H1 (cell line): Measurements from ENCODE around the gene GRK5. TPM values are rescaled to one million over a fixed set of nuclear protein-coding genes. Genes with fewer than 3 reads are reported as not detected.

Experiments used
- CTCF ChIA-PET: fragments of 300-600 bp; sonication (Branson Sonifier 250); formaldehyde crosslinking; loops from one replicate; lab custom pipeline; 2021; ENCODE audit not compliant: partially characterized antibody; lab: Charles Lee
- POLR2A ChIA-PET: fragments of 300-600 bp; sonication (Branson Sonifier 250); formaldehyde crosslinking; loops from one replicate; lab custom pipeline; 2021; ENCODE audit warnings: inconsistent platforms; ENCODE audit not compliant: partially characterized antibody; lab: Charles Lee
- DNase-seq, 2 experiments: peaks; one replicate each; pipeline versions ENCODE4 v3.0.0 to v3.0.0-alpha.2; 2010 to 2022; ENCODE audit warnings: low spot score in 2 of 2, low read depth in 1 of 2, mixed read lengths in 1 of 2
- FAIRE-seq: peaks from 2 replicates; lab custom pipeline; 2011; peaks lifted over from hg19 to GRCh38; lab: Jason Lieb, UNC
- H2AFZ ChIP-seq: 2 replicates; pipeline ENCODE4 v1.8.1; 2012; ENCODE audit warnings: low read length, inconsistent platforms
- H2AK5ac ChIP-seq: 2 replicates; pipeline ENCODE4 v1.6.1; 2013; ENCODE audit warnings: low read depth, low read length
- H2BK120ac ChIP-seq: replicated peaks from 2 replicates; pipeline ENCODE3; 2013; ENCODE audit warnings: low read depth, low read length, inconsistent platforms
- H2BK12ac ChIP-seq: 2 replicates; pipeline ENCODE4 v1.6.1; 2013; ENCODE audit warnings: low read depth, low read length
- H2BK15ac ChIP-seq: 2 replicates; pipeline ENCODE4 v1.6.1; 2013; ENCODE audit warnings: low read length
- H2BK20ac ChIP-seq: 2 replicates; pipeline ENCODE4 v1.6.1; 2013; ENCODE audit warnings: low read length
- H2BK5ac ChIP-seq: 2 replicates; pipeline ENCODE4 v1.6.1; 2013; ENCODE audit warnings: low read depth, low read length
- H3K14ac ChIP-seq: 2 replicates; pipeline ENCODE4 v1.6.1; 2013; ENCODE audit warnings: inconsistent platforms; ENCODE audit not compliant: insufficient read length
- H3K18ac ChIP-seq: 2 replicates; pipeline ENCODE4 v1.6.1; 2013; ENCODE audit warnings: low read length; ENCODE audit errors: extremely low read depth
- H3K23ac ChIP-seq: 2 replicates; pipeline ENCODE4 v1.6.1; 2013; ENCODE audit warnings: inconsistent platforms; ENCODE audit not compliant: insufficient read length
- H3K23me2 ChIP-seq: 2 replicates; pipeline ENCODE4 v1.6.1; 2013; ENCODE audit warnings: low read depth, low read length
- H3K27ac ChIP-seq: 2 replicates; pipeline ENCODE4 v1.6.1; 2011; ENCODE audit warnings: low read depth, low read length, inconsistent platforms
- H3K27me3 ChIP-seq, 4 experiments: replicated peaks in 1 of 4; 1 replicate in 1 of 4; 2 replicates in 3 of 4; pipeline versions ENCODE4 v1.6.1 to v1.8.1; 2011 to 2013; ENCODE audit warnings: low read length in 3 of 4, mild to moderate bottlenecking in 3 of 4, inconsistent platforms in 2 of 4, mixed read lengths in 2 of 4, moderate library complexity in 1 of 4; ENCODE audit not compliant: control insufficient read depth in 3 of 4, insufficient read depth in 3 of 4; ENCODE audit errors: extremely low read depth in 1 of 4
- H3K36me3 ChIP-seq, 4 experiments: 2 replicates each; pipeline versions ENCODE4 v1.6.1 to v1.8.1; 2011 to 2013; ENCODE audit warnings: mild to moderate bottlenecking in 4 of 4, low read length in 3 of 4, moderate library complexity in 2 of 4, control low read depth in 1 of 4, inconsistent platforms in 1 of 4; ENCODE audit not compliant: insufficient read depth in 4 of 4, control insufficient read depth in 2 of 4
- H3K4ac ChIP-seq: replicated peaks from 2 replicates; pipeline ENCODE3; 2013; ENCODE audit warnings: low read length, low read depth, mixed read lengths, inconsistent platforms; ENCODE audit not compliant: insufficient read length
- H3K4me1 ChIP-seq, 4 experiments: replicated peaks in 1 of 4; 1 replicate in 1 of 4; 2 replicates in 3 of 4; pipeline versions ENCODE4 v1.6.1 to v1.8.1; 2011 to 2013; ENCODE audit warnings: low read length in 3 of 4, inconsistent platforms in 2 of 4, mixed read lengths in 1 of 4; ENCODE audit not compliant: insufficient read depth in 4 of 4, control insufficient read depth in 3 of 4
- H3K4me2 ChIP-seq, 2 experiments: 2 replicates each; pipeline versions ENCODE4 v1.6.1 to v1.8.1; 2011 to 2013; ENCODE audit warnings: low read depth in 2 of 2, low read length in 2 of 2, control low read depth in 1 of 2, inconsistent platforms in 1 of 2, mild to moderate bottlenecking in 1 of 2; ENCODE audit not compliant: insufficient read depth in 1 of 2
- H3K4me3 ChIP-seq, 4 experiments: fragments of 200-600, 300-600 bp in 1 of 4; sonication (generic), shearing (Covaris generic), sonication (Bioruptor Twin) in 1 of 4; 2 replicates each; pipeline versions ENCODE4 v1.5.1 to v1.8.1; 2011 to 2016; ENCODE audit warnings: low read length in 4 of 4, low read depth in 3 of 4, control low read depth in 2 of 4, inconsistent platforms in 2 of 4, mild to moderate bottlenecking in 2 of 4, mixed read lengths in 1 of 4, moderate library complexity in 1 of 4; ENCODE audit not compliant: insufficient read depth in 2 of 4; ENCODE audit errors: extremely low read depth in 1 of 4
- H3K56ac ChIP-seq: replicated peaks from 2 replicates; pipeline ENCODE3; 2013; ENCODE audit warnings: low read depth, mild to moderate bottlenecking, mixed read lengths, low read length, inconsistent platforms; ENCODE audit not compliant: insufficient read length
- H3K79me1 ChIP-seq: 2 replicates; pipeline ENCODE4 v1.6.1; 2013; ENCODE audit warnings: low read depth, low read length, control low read depth
- H3K79me2 ChIP-seq, 2 experiments: 2 replicates each; pipeline versions ENCODE4 v1.6.1 to v1.8.1; 2012 to 2013; ENCODE audit warnings: low read length in 2 of 2, mild to moderate bottlenecking in 2 of 2, inconsistent platforms in 1 of 2; ENCODE audit not compliant: insufficient read depth in 2 of 2, control insufficient read depth in 1 of 2
- H3K9ac ChIP-seq, 4 experiments: replicated peaks in 1 of 4; 1 replicate in 1 of 4; 2 replicates in 3 of 4; pipeline versions ENCODE4 v1.6.1 to v1.8.1; 2011 to 2013; ENCODE audit warnings: low read depth in 3 of 4, low read length in 3 of 4, control low read depth in 2 of 4, mild to moderate bottlenecking in 2 of 4, moderate library complexity in 2 of 4, inconsistent platforms in 1 of 4; ENCODE audit errors: extremely low read depth in 1 of 4
- H3K9me3 ChIP-seq, 2 experiments: 2 replicates each; pipeline versions ENCODE4 v1.6.1 to v1.8.1; 2012 to 2013; ENCODE audit warnings: mild to moderate bottlenecking in 2 of 2, moderate library complexity in 2 of 2, control low read depth in 1 of 2, inconsistent platforms in 1 of 2, low read depth in 1 of 2, low read length in 1 of 2, mixed read lengths in 1 of 2; ENCODE audit not compliant: insufficient read depth in 2 of 2
- H4K20me1 ChIP-seq, 2 experiments: replicated peaks in 1 of 2; 2 replicates each; pipeline versions ENCODE3 to v1.8.1; 2011 to 2013; ENCODE audit warnings: inconsistent platforms in 2 of 2, low read length in 2 of 2, mild to moderate bottlenecking in 1 of 2; ENCODE audit not compliant: insufficient read depth in 2 of 2, control insufficient read depth in 1 of 2
- H4K5ac ChIP-seq: 2 replicates; pipeline ENCODE4 v1.6.1; 2013; ENCODE audit warnings: low read length, low read depth, mixed read lengths, inconsistent platforms; ENCODE audit not compliant: insufficient read length
- H4K8ac ChIP-seq: 2 replicates; pipeline ENCODE4 v1.8.0; 2013; ENCODE audit warnings: mild to moderate bottlenecking, moderate library complexity, low read length, inconsistent platforms; ENCODE audit not compliant: insufficient read depth; ENCODE audit errors: extremely low read depth
- H4K91ac ChIP-seq: replicated peaks from 2 replicates; pipeline ENCODE3; 2013; ENCODE audit warnings: low read length, mixed read lengths, inconsistent platforms; ENCODE audit not compliant: insufficient read length
- CEBPB ChIP-seq: IDR thresholded peaks from 2 replicates; pipeline ENCODE4 v1.6.1; 2012; ENCODE audit warnings: low read depth, low read length
- CTBP2 ChIP-seq: IDR thresholded peaks from 2 replicates; pipeline ENCODE4 v1.7.0; 2011; ENCODE audit warnings: borderline replicate concordance, mild to moderate bottlenecking, moderate library complexity, mixed read lengths, low read length; ENCODE audit not compliant: insufficient read depth, insufficient read length
- MAFK ChIP-seq: IDR thresholded peaks from 2 replicates; pipeline ENCODE4 v1.6.1; 2012; ENCODE audit warnings: low read depth, mild to moderate bottlenecking, improper control_type of control experiment, low read length
- PHF8 ChIP-seq: fragments of 200-600 bp; sonication (generic); conservative IDR thresholded peaks from 2 replicates; pipeline ENCODE4 v1.7.1; 2012; ENCODE audit warnings: low read depth, mild to moderate bottlenecking, inconsistent platforms, low read length, moderate library complexity
- RAD21 ChIP-seq, 2 experiments: IDR thresholded peaks in 1 of 2; conservative IDR thresholded peaks in 1 of 2; 2 replicates each; pipeline ENCODE4 v1.6.1; 2011; ENCODE audit warnings: low read depth in 2 of 2, low read length in 2 of 2, improper control_type of control experiment in 1 of 2, inconsistent platforms in 1 of 2, mild to moderate bottlenecking in 1 of 2, moderate library complexity in 1 of 2
- SP1 ChIP-seq: IDR thresholded peaks from 2 replicates; pipeline ENCODE4 v1.6.1; 2011; ENCODE audit warnings: low read depth, low read length
- SUZ12 ChIP-seq: fragments of 200-600 bp; sonication (generic); IDR thresholded peaks from 2 replicates; pipeline ENCODE4 v1.6.1; 2012; ENCODE audit warnings: mild to moderate bottlenecking, inconsistent platforms, low read length, moderate library complexity, mixed read lengths
- TBP ChIP-seq: IDR thresholded peaks from 2 replicates; pipeline ENCODE4 v1.6.1; 2011; ENCODE audit warnings: low read depth, low read length, improper control_type of control experiment
- WGBS, 2 experiments: shearing (Covaris generic) in 1 of 2; methylation state at CpG; one replicate each; pipeline versions ENCODE4 v1.1.6 to v1.1.7; 2013 to 2015; ENCODE audit warnings: low lambda C conversion rate in 2 of 2, mixed read lengths in 2 of 2, inconsistent platforms in 1 of 2, low coverage in 1 of 2, missing lambda C conversion rate in 1 of 2; ENCODE audit not compliant: insufficient replicate concordance in 2 of 2, insufficient coverage in 1 of 2, insufficient read length in 1 of 2; ENCODE audit errors: extremely low coverage in 1 of 2, missing lambda C conversion rate in 1 of 2; 5-methylcytosine and 5-hydroxymethylcytosine counted together
- polyA plus RNA-seq, 7 experiments: library from polyadenylated mRNA; depleted of rRNA in 3 of 7; stranded (reverse) in 5 of 7; unstranded in 2 of 7; fragments of >200 nt in 5 of 7; fragments of 200-250 nt in 2 of 7; gene quantifications; 1 replicate in 5 of 7; 2 replicates in 1 of 7; 4 replicates in 1 of 7; pipeline versions ENCODE4 v1.2.1 to v1.2.3, GENCODE V29; 2011 to 2013; ENCODE audit warnings: missing spikeins in 2 of 7, mixed read lengths in 2 of 7
- total RNA-seq: library from RNA; stranded (reverse); fragmentation: NEBNext Ultra II Directional; extraction: Animal tissue kit (Norgen Biotek cat#: 25700); gene quantifications from 2 replicates; pipeline ENCODE4 v1.2.1, GENCODE V29; 2021
- TF ChIP-seq, protein P1 (sequence below), 3 experiments: IDR thresholded peaks; 1 replicate in 2 of 3; 2 replicates in 1 of 3; pipeline versions ENCODE4 v1.5.1 to v1.6.1; 2011; ENCODE audit warnings: low read length in 3 of 3, mild to moderate bottlenecking in 3 of 3, inconsistent platforms in 2 of 3, low read depth in 1 of 3, moderate library complexity in 1 of 3; ENCODE audit not compliant: insufficient read depth in 1 of 3; ENCODE audit errors: control extremely low read depth in 1 of 3
- TF ChIP-seq, protein P2 (sequence below): IDR thresholded peaks from 2 replicates; pipeline ENCODE4 v1.6.1; 2012; ENCODE audit warnings: inconsistent platforms

Gene GRK5
- total and polyA plus RNA-seq, 2 of the 8 experiments (the other 6 are each of a cell fraction or from before 2014, with no cell fraction given): 0.54 to 2.5 TPM

DNA sequence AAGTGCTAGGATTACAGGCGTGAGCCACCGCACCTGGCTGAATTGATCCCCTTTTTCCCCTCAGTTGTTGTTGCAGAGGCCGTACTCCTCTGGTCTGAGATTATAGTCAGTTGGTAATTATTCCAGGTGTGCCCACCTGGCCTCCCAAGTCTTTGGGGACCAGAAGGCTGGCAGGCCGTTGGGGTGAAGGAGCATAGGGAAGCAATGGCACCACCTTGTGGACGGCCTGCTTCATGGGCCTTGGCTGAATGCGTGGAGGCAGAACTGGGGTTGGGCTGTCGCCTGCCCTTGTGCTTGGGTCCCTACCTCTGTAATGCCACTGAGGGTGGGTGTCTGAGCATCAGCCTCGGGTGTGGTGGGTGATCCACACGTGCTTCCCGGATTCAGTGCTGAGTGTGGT, 209.5 kb downstream of the GRK5 start:
- no peaks in the 10 kb centered on the region for H3K27me3 ChIP-seq
- no peak overlapping the region for H3K9ac ChIP-seq
- H3K27ac ChIP-seq: no peak overlapping the region
- WGBS, 2 experiments: 42% methylated on average over 9 of the region's 10 CpGs; no CpG with 5 or more reads in 1 of the 2 experiments
- peak overlapping the region; percentile 4 for H3K56ac ChIP-seq
- POLR2A ChIA-PET: no interaction called here
- H3K18ac ChIP-seq: no peak overlapping the region
- no peaks in the 10 kb centered on the region for H3K79me2 ChIP-seq
- H4K5ac ChIP-seq: no peak overlapping the region
- H3K79me1 ChIP-seq: no peaks in the 10 kb centered on the region
- no peaks in the 10 kb centered on the region; a peak in 1 of 8 replicates for H3K36me3 ChIP-seq
- peaks cover 0 to 8% (median 4%) of the 10 kb centered on the region in 4 experiments; a peak in 6 of 7 replicates for H3K4me1 ChIP-seq
- H3K14ac ChIP-seq: no peak overlapping the region
- no peak overlapping the region for H2AFZ ChIP-seq
- FAIRE-seq: peak; percentile 85
- H3K4me2 ChIP-seq: no peak overlapping the region
- no peaks in the 10 kb centered on the region for H3K23me2 ChIP-seq
- no peaks in the 10 kb centered on the region for H4K20me1 ChIP-seq
- no peak overlapping the region for H2BK12ac ChIP-seq
- no peak overlapping the region; the same call in 1 of the 2 replicates for H2BK15ac ChIP-seq
- H2AK5ac ChIP-seq: no peak overlapping the region
- H2BK20ac ChIP-seq: no peak overlapping the region
- CTCF ChIA-PET: interaction anchor here (0.6 to 16.5 kb wide), 16 partner anchors 11 to 224 kb away, joined by 3 to 272 read pairs (median 4); partner anchors contain the start of gene GRK5
- H3K4ac ChIP-seq: no peak overlapping the region
- no peak overlapping the region for H3K4me3 ChIP-seq
- H4K8ac ChIP-seq: no peak overlapping the region
- no peak overlapping the region for H2BK120ac ChIP-seq
- peak; percentile 36 to 82 for DNase-seq
- H4K91ac ChIP-seq: no peak overlapping the region
- H3K23ac ChIP-seq: no peak overlapping the region
- no peaks in the 10 kb centered on the region for H3K9me3 ChIP-seq
- H2BK5ac ChIP-seq: no peak overlapping the region
- no peak for TF ChIP-seq CEBPB
- TF ChIP-seq MAFK: no peak
- TF ChIP-seq PHF8: no peak
- no peak for TF ChIP-seq SUZ12
- TF ChIP-seq, protein P1, sequence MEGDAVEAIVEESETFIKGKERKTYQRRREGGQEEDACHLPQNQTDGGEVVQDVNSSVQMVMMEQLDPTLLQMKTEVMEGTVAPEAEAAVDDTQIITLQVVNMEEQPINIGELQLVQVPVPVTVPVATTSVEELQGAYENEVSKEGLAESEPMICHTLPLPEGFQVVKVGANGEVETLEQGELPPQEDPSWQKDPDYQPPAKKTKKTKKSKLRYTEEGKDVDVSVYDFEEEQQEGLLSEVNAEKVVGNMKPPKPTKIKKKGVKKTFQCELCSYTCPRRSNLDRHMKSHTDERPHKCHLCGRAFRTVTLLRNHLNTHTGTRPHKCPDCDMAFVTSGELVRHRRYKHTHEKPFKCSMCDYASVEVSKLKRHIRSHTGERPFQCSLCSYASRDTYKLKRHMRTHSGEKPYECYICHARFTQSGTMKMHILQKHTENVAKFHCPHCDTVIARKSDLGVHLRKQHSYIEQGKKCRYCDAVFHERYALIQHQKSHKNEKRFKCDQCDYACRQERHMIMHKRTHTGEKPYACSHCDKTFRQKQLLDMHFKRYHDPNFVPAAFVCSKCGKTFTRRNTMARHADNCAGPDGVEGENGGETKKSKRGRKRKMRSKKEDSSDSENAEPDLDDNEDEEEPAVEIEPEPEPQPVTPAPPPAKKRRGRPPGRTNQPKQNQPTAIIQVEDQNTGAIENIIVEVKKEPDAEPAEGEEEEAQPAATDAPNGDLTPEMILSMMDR (IDR thresholded peaks at IDR 0.05; ENCODE audit: control extremely low read depth in 1 of 3, insufficient read depth in 1 of 3, low read depth in 1 of 3, low read length in 3 of 3): peak; percentile 95 to 98 (median 97)
- no peak for TF ChIP-seq CTBP2
- no peak for TF ChIP-seq SP1
- TF ChIP-seq TBP: 0 out of 2 replicates have a peak, but pooled peaks have one; percentile 10
- TF ChIP-seq, protein P2, sequence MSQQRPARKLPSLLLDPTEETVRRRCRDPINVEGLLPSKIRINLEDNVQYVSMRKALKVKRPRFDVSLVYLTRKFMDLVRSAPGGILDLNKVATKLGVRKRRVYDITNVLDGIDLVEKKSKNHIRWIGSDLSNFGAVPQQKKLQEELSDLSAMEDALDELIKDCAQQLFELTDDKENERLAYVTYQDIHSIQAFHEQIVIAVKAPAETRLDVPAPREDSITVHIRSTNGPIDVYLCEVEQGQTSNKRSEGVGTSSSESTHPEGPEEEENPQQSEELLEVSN: no peak
- peak; percentile 94 to 98 for TF ChIP-seq RAD21 (IDR thresholded peaks at IDR 0.05 in 1 of 2, conservative IDR thresholded peaks at IDR 0.05 in 1 of 2; ENCODE audit: low read depth in 2 of 2, low read length in 2 of 2)
